ENCODE measurements around the gene POLG. TPM values are rescaled to one million over a fixed set of nuclear protein-coding genes. Genes with fewer than 3 reads are reported as not detected.

The POLG gene
- total RNA-seq, 2 experiments from 2014 or later = 80.2 to 93.7 TPM

- Histone ChIP-seq H3K79me2 (ENCODE audit: insufficient read depth, low read depth, low read length) (peaks cover 36% of the 10 kb centered on the region), H3K36me3 (ENCODE audit: insufficient read depth, low read length) (peaks cover 30% of the 10 kb centered on the region), H2AFZ (ENCODE audit: low read length) (peak overlapping the region; percentile 91), H3K4me3 (ENCODE audit: low read depth, low read length, poor library complexity, severe bottlenecking) (peak overlapping the region; percentile 94), H3K9me3 (ENCODE audit: low read length) (no peaks in the 10 kb centered on the region), H4K20me1 (ENCODE audit: insufficient read depth, low read length) (peaks cover 13% of the 10 kb centered on the region; the same call in 1 of the 2 replicates), H3K4me1 (ENCODE audit: insufficient read depth, low read length, poor library complexity, severe bottlenecking) (peaks cover 39% of the 10 kb centered on the region), H3K27ac (ENCODE audit: low read depth, low read length, poor library complexity, severe bottlenecking) (peak overlapping the region; percentile 72), H3K9me2 (ENCODE audit: insufficient read depth, low read length) (no peaks in the 10 kb centered on the region), H3K4me2 (ENCODE audit: low read length) (peak overlapping the region; percentile 71)
- DNase-seq (ENCODE audit: low spot score) = peak; percentile 86
- intact Hi-C loops (cut with micrococcal nuclease; ENCODE audit: unreplicated experiment) = loop anchor here (2.0 kb wide), 1 partner anchor 241 kb away; no protein-coding TSS in a partner anchor
- ChIA-PET POLR2A (interaction anchor here (0.6 to 1.3 kb wide), 6 partner anchors 48 to 592 kb away, joined by 3 to 4 read pairs (median 3); no protein-coding TSS in a partner anchor), CTCF (ENCODE audit: unreplicated experiment) (interaction anchor here (0.6 to 1.1 kb wide), 2 partner anchors 12 to 456 kb away, joined by 3 read pairs; no protein-coding TSS in a partner anchor)
- BruUV-seq (replicated peaks) = TSS peak; percentile 98
- TF ChIP-seq, protein P1, sequence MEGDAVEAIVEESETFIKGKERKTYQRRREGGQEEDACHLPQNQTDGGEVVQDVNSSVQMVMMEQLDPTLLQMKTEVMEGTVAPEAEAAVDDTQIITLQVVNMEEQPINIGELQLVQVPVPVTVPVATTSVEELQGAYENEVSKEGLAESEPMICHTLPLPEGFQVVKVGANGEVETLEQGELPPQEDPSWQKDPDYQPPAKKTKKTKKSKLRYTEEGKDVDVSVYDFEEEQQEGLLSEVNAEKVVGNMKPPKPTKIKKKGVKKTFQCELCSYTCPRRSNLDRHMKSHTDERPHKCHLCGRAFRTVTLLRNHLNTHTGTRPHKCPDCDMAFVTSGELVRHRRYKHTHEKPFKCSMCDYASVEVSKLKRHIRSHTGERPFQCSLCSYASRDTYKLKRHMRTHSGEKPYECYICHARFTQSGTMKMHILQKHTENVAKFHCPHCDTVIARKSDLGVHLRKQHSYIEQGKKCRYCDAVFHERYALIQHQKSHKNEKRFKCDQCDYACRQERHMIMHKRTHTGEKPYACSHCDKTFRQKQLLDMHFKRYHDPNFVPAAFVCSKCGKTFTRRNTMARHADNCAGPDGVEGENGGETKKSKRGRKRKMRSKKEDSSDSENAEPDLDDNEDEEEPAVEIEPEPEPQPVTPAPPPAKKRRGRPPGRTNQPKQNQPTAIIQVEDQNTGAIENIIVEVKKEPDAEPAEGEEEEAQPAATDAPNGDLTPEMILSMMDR (conservative IDR thresholded peaks at IDR 0.05; ENCODE audit: low read length) = no peak
- TF ChIP-seq EZH2phosphoT487 (IDR thresholded peaks at IDR 0.05; ENCODE audit: borderline replicate concordance, low read depth, low read length) = no peak
Observed at GRCh38 chr15:89335298-89336041, 846 bp upstream of the POLG start.

- Histone ChIP-seq H4K20me1 (ENCODE audit: insufficient read depth, low read length) (peaks cover 21% of the 10 kb centered on the region), H3K4me2 (ENCODE audit: low read length) (peak overlapping the region; percentile 85), H3K36me3 (ENCODE audit: insufficient read depth, low read length) (peaks cover 44% of the 10 kb centered on the region), H2AFZ (ENCODE audit: low read length) (no peak overlapping the region), H3K9me3 (ENCODE audit: low read length) (no peaks in the 10 kb centered on the region), H3K9me2 (ENCODE audit: insufficient read depth, low read length) (no peaks in the 10 kb centered on the region), H3K4me1 (ENCODE audit: insufficient read depth, low read length, poor library complexity, severe bottlenecking) (peaks cover 39% of the 10 kb centered on the region), H3K79me2 (ENCODE audit: insufficient read depth, low read depth, low read length) (peaks cover 49% of the 10 kb centered on the region), H3K27ac (ENCODE audit: low read depth, low read length, poor library complexity, severe bottlenecking) (peak overlapping the region; percentile 60), H3K4me3 (ENCODE audit: low read depth, low read length, poor library complexity, severe bottlenecking) (peak overlapping the region; percentile 94)
- BruUV-seq (replicated peaks) = no TSS peak
- intact Hi-C loops (cut with micrococcal nuclease; ENCODE audit: unreplicated experiment) = loop anchor here (1.0 to 2.0 kb wide), 2 partner anchors 90 to 243 kb away; no protein-coding TSS in a partner anchor
- ChIA-PET POLR2A (interaction anchor here (1.0 to 1.7 kb wide), 2 partner anchors 28 to 89 kb away, joined by 3 to 4 read pairs; no protein-coding TSS in a partner anchor), CTCF (ENCODE audit: unreplicated experiment) (interaction anchor here (0.6 kb wide), 1 partner anchor 246 kb away, joined by 3 read pairs; the partner anchor contains the start of gene ABHD2)
- no peak for DNase-seq (ENCODE audit: low spot score)
- TF ChIP-seq, protein P1 (conservative IDR thresholded peaks at IDR 0.05; ENCODE audit: low read length) = no peak
- no peak for TF ChIP-seq EZH2phosphoT487 (IDR thresholded peaks at IDR 0.05; ENCODE audit: borderline replicate concordance, low read depth, low read length)
Observed at GRCh38 chr15:89333959-89334509, 590 bp downstream of the POLG start.

Measured in OCI-LY7 (cell line).